Measurements from ENCODE around the gene VEPH1. TPM values are rescaled to one million over a fixed set of nuclear protein-coding genes. Genes with fewer than 3 reads are reported as not detected.

The VEPH1 gene
- total RNA-seq, 2 experiments from 2014 or later, result not detected

- Mint-ChIP-seq H3K4me3 (no peak overlapping the region), H3K27me3 (peaks cover 22% of the 10 kb centered on the region), H3K36me3 (ENCODE audit: low read depth) (no peaks in the 10 kb centered on the region), H3K9me3 (no peaks in the 10 kb centered on the region), H3K27ac (no peak overlapping the region), H3K4me1 (ENCODE audit: low read depth) (peaks cover 2% of the 10 kb centered on the region)
- no peak for DNase-seq
- ChIA-PET POLR2A (no interaction called here), CTCF (no interaction called here)
- intact Hi-C loops (cut with micrococcal nuclease), result no loop called here
- no peak for TF ChIP-seq CTCF (IDR thresholded peaks at IDR 0.05)
- no peak for ATAC-seq
These were observed 8.5 kb downstream of the VEPH1 start for GRCh38 chr3:157494581-157495281.

- CTCF ChIA-PET, result interaction anchor here (0.6 to 1.8 kb wide), 8 partner anchors 11 to 290 kb away, joined by 3 to 6 read pairs (median 4); no protein-coding TSS in a partner anchor
These were observed 9.3 kb downstream of the VEPH1 start for GRCh38 chr3:157493627-157494550.

GRCh38 chr3:157491136-157491535 lies 12.1 kb downstream of the VEPH1 start:
- ATAC-seq (no peak), DNase-seq (no peak)
- TF ChIP-seq CTCF (IDR thresholded peaks at IDR 0.05), result no peak
- ChIA-PET POLR2A (no interaction called here), CTCF (no interaction called here)
- H3K27ac Mint-ChIP-seq, result no peak overlapping the region
- H3K27me3 Mint-ChIP-seq, result peaks cover 11% of the 10 kb centered on the region
- no peaks in the 10 kb centered on the region for H3K4me1 Mint-ChIP-seq (ENCODE audit: low read depth)
- intact Hi-C loops (cut with micrococcal nuclease), result no loop called here
- no peaks in the 10 kb centered on the region for H3K36me3 Mint-ChIP-seq (ENCODE audit: low read depth)
- no peak overlapping the region for H3K4me3 Mint-ChIP-seq
- no peaks in the 10 kb centered on the region for H3K9me3 Mint-ChIP-seq

More at GRCh38 chr3:157493627-157494550, 9.3 kb downstream of the VEPH1 start:
- POLR2A ChIA-PET, result no interaction called here
- ATAC-seq, result no peak
- no peaks in the 10 kb centered on the region for H3K9me3 Mint-ChIP-seq
- peaks cover 2% of the 10 kb centered on the region for H3K4me1 Mint-ChIP-seq (ENCODE audit: low read depth)
- H3K36me3 Mint-ChIP-seq (ENCODE audit: low read depth), result no peaks in the 10 kb centered on the region
- H3K27ac Mint-ChIP-seq, result no peak overlapping the region
- TF ChIP-seq CTCF (IDR thresholded peaks at IDR 0.05), result peak; percentile 48
- peaks cover 26% of the 10 kb centered on the region for H3K27me3 Mint-ChIP-seq
- no peak for DNase-seq
- intact Hi-C loops (cut with micrococcal nuclease), result no loop called here
- no peak overlapping the region for H3K4me3 Mint-ChIP-seq

DNA sequence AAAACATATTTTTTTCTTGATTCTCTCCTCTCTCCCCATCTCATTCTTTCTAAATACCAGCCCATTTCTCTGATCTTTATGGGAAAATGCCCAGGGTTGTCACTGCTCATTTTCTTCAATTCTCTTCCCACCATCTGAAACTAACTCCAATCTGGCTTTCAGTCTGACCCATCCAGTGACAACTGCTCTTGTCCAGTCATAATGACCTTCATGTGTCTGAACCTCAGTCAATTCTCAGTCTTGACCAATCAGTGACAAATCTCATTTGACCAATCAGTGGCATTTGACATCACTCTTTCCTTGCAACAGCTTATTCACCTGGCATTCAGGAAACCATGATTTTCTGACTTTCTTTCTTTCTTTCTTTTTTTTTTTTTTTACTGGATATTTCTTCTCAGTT lies 15.1 kb downstream of the VEPH1 start:
- Mint-ChIP-seq H3K36me3 (ENCODE audit: low read depth) (no peaks in the 10 kb centered on the region), H3K9me3 (no peaks in the 10 kb centered on the region), H3K27ac (no peak overlapping the region), H3K4me1 (ENCODE audit: low read depth) (no peaks in the 10 kb centered on the region), H3K4me3 (no peak overlapping the region), H3K27me3 (peaks cover 8% of the 10 kb centered on the region)
- intact Hi-C loops (cut with micrococcal nuclease), result no loop called here
- DNase-seq (no peak), ATAC-seq (no peak)
- TF ChIP-seq CTCF (IDR thresholded peaks at IDR 0.05), result no peak
- ChIA-PET POLR2A (no interaction called here), CTCF (interaction anchor here (0.9 kb wide), 1 partner anchor 11 kb away, joined by 3 read pairs; no protein-coding TSS in a partner anchor)

GRCh38 chr3:157487339-157487738 lies 15.9 kb downstream of the VEPH1 start:
- H3K9me3 Mint-ChIP-seq, result no peaks in the 10 kb centered on the region
- H3K4me3 Mint-ChIP-seq, result no peak overlapping the region
- H3K27ac Mint-ChIP-seq, result no peak overlapping the region
- peaks cover 12% of the 10 kb centered on the region for H3K27me3 Mint-ChIP-seq
- TF ChIP-seq CTCF (IDR thresholded peaks at IDR 0.05), result no peak
- ATAC-seq (no peak), DNase-seq (no peak)
- POLR2A ChIA-PET, result no interaction called here
- CTCF ChIA-PET, result no interaction called here
- no peaks in the 10 kb centered on the region for H3K36me3 Mint-ChIP-seq (ENCODE audit: low read depth)
- H3K4me1 Mint-ChIP-seq (ENCODE audit: low read depth), result no peaks in the 10 kb centered on the region
- intact Hi-C loops (cut with micrococcal nuclease), result no loop called here
